GM18858 (cell line): ENCODE data around the gene KRTAP12-2.
"Not testable (repeated sequence)": the region's sequence is repeated elsewhere in the genome, so short reads cannot be mapped to it uniquely, and the experiment has no call there.

Experiments
- ATAC-seq: cut with Tn5 transposase; IDR thresholded peaks from one replicate; pipeline ENCODE4 v1.9.1; 2021; ENCODE audit not compliant: unreplicated experiment

The KRTAP12-2 gene

DNA sequence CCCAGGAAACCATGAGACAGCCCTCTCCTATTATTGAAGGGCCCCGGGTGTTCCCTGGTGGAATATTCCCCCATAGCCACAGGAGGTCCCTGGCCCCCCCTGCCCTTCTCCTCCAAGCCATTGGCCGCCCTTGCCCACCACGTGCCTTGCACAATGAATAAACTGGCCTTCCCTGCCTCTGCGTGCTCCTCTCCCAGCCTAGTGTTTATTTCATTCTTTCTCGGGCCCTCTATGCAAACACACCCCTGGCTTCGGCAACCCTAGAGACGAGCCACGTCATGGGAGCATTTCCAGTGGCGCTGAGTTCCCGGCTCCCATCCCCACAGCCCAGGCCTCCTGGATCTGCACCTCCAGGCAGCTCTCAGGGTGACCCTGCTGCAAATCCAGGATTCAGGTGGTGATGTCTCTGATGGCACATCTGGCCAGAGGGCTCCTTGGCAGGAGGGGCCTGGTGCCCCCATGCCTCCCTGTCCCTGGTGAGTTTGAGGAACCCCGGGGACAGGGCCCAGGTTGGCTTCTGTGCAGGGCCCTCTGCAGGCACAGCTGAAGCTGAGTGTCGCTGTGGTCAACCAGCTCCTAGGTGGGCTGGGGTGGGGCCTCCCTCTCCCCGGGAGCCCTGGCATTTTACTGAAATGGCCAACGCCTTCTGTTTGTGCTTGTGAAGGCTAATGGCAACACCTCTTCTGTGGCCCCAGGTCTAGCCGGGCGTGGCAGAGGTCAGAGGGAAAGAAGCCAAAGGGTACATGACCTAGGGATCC is 36.4 kb upstream of the KRTAP12-2 start:
- ATAC-seq, result no peak

DNA sequence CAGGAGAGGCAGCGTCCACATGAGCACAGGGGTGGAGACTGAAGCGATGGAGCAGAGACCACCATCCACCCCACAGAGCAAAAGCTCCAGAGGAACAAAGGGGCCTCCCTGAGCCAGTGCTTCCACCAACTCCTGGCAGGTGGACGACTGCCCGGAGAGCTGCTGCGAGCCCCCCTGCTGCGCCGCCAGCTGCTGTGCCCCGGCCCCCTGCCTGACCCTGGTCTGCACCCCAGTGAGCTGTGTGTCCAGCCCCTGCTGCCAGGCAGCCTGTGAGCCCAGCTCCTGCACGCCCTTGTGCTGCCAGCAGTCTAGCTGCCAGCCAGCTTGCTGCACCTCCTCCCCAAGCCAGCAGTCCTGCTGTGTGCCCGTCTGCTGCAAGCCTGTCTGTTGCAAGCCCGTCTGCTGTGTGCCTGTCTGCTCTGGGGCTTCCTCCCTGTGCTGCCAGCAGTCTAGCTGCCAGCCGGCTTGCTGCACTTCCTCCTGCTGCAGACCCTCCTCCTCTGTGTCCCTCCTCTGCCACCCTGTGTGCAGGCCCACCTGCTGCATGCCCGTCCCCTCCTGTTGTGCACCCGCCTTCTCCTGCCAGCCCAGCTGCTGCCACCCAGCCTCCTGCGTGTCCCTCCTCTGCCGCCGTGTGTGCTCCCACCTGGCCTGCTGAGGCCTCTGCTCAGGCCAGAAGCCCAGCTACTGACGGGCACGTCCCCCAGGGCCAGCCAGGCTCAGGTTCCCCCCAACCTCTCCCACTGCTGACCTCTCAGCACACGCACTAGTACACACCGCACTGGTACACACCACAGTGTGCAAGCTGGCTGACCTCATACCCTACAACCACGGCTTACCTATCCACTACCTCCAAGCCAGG is 35.6 kb upstream of the KRTAP12-2 start:
- no peak for ATAC-seq

DNA sequence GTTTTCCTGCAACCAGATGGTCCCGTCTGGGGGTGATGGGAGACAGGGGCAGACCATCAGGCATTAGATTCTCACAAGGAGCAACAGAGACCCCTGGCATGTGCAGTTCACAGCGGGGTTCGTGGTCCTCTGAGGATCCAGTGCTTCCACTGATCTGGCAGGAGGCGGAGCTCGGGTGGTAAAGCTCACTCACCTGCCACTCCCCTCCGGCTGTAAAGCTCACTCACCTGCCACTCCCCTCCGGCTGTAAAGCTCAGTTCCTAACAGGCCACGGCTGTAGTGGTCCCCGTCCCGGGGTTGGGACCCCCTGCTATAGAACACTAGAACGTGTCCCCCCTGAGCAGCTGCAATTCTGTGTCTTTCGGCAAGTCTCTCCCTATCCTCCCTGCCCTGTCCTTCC is 34.8 kb upstream of the KRTAP12-2 start:
- no peak for ATAC-seq

DNA sequence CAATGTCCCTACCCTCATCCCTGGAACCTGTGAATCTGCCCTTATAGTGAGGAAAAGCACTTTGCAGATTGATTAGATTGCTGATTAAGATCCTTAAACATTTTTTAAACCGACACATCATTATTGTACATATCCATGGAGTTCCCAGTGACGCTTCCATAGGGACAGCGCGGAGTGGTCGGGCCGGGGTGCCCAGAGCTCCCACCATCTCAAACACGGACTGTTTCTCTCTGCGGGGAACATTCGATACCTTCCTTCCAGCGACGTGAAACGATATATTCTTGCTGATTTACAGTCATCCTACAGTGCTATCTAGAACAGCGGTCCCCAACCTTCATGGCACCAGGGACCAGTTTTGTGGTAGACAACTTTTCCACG is 34.3 kb upstream of the KRTAP12-2 start:
- no peak for ATAC-seq

DNA sequence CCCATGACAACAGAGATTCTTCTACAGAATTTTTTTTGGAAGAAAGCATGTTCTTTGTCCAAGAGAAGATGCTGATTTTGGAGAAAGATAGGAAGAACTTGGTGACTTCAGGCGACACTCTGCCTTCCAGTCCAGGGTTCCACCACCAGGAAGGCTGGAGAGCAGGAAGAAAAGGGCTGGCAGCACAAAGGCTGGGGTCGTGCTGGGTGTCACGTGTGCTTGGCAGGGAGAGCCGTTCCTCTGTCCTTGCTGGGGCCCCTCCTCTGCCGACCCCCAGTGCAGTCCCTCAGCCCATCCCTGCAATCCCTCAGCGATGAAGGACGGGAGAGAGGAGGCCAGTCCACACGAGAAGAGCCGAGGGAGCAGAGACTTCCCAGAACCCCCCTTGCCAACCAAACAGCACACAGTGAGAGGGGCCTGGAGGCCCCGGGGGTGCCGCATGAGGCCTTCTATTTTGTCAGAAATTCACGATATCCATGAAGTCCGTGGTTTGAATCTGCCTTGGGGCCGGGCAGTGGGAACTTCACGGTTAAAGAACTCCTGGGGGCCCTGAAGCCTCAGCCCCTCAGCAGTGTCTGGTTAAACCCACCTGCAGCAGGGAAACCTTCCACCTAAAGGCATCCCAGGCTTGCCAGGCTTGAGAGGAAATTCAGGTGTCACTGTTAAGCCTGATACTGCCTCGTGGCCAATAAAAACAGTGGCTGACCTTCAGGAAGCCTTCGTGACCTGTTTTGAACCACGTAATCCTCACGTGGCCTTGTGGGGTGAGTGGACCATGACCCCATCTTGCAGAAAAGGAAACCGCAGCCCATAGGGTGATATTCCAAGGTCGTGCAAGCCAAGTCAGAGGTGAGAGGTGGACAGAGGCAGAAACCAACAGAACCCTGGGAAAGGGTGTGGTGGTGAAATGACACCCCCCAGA is 33.6 kb upstream of the KRTAP12-2 start:
- no peak for ATAC-seq

DNA sequence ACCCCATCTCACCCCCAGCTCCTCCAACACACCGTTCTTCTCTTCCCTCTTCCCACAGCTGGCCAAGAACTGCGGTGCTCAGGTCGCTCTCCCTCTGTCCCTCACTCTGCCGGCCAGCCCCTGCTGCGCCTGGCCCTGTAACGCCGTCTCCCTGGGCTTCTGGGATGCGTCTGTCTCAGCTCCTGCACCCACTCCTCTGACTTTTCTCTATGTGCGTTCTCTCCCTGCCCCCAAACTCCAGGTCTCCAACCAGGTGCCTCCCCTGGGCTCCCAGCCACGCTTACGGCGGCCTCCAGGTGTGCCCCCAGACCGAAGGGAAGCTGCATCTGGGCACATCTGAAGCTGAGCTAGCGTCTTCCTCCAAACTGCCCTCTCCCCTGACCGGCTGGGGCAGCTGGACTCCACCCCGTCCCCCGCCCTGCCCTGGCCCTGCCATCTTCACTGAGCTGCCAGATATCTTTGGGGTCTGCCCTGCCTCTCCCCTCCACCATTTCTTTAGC is 32.8 kb upstream of the KRTAP12-2 start:
- no peak for ATAC-seq

DNA sequence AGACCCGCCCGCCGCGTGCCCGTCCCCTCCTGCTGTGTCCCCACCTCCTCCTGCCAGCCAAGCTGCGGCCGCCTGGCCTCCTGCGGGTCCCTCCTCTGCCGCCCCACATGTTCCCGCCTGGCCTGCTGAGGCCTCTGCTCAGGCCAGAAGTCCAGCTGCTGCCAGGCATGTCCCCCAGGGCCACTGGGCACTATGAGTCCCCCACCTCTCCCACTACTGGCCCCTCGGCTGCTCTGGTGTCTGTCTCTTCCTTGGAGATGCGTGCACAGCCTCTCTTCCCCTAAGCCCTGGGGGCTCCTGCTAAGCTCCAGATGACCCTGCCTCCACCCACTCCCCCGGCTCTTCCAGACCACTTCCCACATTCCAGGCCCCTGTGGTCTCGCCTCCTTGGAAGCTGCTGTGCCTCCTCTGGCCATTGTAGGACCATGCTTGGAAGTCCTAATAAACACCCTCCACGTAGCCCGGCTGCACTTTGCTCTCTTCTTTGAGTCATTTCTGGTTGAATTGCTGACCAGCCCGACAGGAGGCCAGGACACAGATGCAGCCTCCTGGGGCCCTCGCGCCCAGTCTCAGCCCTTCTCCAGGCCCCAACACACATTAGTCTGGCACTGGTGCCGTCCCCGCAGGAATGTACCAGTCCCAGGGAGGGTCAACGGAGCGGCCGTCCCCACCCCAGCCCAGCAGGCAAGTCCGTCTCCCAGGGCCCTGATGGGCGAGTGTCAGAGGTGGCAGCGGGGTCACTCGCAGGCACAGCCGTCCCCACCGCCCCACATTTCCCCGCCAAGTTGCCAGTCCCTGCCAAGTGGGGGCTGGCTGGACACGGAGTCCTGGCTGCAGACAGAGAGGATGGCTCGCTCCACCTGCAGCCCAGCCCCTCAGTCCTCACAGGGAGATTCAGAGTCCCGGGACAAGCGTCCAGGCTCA is 31.3 kb upstream of the KRTAP12-2 start:
- no peak for ATAC-seq

DNA sequence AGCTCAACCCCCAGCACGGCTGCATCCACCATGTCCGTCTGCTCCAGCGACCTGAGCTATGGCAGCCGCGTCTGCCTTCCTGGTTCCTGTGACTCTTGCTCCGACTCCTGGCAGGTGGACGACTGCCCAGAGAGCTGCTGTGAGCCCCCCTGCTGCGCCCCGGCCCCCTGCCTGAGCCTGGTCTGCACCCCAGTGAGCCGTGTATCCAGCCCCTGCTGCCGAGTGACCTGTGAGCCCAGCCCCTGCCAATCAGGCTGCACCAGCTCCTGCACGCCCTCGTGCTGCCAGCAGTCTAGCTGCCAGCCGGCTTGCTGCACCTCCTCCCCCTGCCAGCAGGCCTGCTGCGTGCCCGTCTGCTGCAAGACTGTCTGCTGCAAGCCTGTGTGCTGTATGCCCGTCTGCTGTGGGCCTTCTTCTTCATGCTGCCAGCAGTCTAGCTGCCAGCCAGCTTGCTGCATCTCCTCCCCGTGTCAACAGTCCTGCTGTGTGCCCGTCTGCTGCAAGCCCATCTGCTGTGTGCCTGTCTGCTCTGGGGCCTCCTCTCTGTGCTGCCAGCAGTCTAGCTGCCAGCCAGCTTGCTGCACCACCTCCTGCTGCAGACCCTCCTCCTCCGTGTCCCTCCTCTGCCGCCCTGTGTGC is 30.6 kb upstream of the KRTAP12-2 start, which contains the start of gene KRTAP10-12:
TSS of gene KRTAP10-12 (plus strand) at position 1 of the 639 bp plus-strand sequence. CDS start at position 31, 30 bp downstream.
- ATAC-seq, result not testable (repeated sequence)

DNA sequence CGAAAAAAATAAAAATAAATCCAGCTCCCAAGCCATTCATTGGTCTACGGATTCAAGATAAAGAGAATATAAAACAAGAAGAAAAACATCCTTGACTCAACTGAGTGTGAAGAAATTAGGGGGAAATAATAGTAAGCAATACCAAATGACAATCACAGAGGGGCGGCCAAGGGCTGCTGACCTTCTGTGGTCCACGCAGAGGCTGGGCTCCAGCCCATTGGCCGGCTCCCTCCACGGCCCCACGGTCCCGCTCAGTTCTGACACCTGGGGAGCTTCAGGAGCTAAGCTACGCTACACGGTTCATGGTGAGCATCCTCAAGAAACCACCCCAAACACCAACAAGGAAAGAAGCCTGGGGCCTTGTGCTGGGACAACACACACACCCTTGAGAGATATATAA is 29.8 kb upstream of the KRTAP12-2 start:
- ATAC-seq, result no peak

DNA sequence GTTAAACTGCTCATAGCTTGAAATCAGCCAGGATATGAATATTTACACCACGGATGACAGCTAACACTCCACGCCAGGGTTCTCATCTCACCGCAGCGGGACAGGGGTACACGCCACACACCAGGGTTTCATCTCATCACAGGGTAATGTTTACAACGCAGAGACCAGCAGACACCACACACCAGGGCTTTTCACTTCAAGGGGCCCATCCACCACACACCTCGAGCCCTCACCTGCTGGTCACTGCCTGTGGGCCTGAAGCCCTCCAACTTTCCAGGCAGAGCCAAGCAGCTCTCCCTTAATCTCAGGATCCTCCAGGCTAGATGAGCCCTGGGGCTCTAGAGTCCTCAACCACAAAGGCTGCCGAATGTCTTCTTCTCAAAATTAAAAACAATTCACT is 28.9 kb upstream of the KRTAP12-2 start:
- no peak for ATAC-seq

DNA sequence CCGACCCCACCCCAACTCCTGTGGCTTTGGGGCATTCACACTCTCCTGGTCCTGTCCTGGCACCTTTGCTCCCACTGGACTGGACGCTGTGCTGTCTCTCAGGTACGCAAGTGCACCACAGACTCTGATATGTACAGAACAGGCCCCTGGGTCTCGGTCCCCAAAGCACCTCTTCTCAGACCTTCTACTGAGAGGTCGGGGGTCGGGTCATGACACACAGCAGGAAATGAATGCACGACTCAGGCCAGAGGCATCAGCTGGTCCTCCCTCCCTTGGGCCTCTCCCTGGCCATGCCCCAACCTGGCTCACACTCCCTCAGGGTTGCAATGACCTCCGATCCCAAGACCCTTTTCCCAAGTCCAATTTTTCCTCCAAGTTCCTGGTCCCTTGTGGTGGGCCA is 28.5 kb upstream of the KRTAP12-2 start:
- no peak for ATAC-seq

DNA sequence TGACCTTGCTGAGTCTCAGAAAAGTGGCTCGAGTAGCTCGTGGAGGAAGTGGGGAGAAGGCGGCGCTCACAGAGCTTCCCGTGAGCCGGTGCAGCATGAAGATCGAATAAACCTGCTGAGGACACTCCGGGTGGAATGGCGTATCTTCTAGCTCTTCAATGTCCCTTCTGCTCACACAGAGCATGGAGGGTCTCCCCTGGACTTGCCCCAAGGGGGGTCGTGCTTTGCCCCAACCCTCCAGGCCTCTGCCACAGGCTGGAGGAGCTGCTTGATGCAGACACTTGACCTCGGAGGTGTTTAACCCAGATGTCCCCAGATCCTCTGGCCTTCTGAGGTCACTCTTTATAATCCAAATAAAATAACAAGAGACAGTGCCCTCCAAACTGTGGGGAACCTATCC is 28.0 kb upstream of the KRTAP12-2 start:
- no peak for ATAC-seq

DNA sequence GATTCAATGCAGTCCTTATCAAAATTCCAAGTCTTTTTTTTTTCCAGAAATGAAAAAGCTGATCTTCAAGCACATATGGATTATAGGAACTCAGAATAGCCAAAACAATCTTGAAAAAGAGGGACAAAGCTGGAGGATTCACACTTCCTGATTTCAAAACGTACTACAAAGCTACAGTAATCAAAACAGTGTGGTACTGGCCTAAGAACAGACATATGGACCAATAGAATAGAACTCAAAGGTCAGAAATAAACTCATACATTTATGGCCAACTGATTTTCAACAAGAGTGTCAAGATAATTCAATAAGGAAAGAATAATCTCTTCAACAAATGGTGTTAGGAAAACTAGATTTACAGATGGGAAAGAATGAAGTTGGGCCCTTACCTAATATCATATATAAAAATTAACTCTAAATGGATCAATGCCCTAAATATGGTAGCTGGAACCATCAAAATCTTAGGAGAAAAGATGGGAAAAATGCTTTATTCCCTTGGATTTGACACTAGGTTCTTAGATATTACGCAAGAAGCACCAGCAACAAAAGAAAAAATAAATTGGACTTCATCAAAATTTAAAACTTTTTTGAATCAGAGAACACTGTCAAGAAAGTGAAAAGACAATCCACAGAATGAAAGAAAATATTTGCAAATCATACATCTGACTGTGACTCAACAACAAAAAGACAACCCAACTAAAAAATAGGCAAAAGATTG is 26.2 kb upstream of the KRTAP12-2 start:
- no peak for ATAC-seq

DNA sequence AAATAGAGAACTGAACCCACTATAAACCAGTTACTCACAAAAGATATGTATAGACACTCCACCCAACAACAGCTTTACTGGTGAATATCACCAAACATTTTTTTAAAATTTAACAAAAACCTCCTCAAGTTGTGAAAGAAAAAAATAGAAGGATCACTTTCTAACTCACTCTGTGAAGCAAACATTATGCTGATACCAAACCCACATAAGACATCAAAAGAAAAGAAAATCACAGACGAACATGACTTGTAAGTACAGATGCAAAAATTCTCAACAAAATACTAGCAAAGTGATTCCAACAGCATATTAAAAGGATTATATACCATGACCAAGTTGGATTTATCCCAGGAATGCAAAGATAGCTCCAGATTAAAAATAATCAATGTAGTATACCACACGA is 25.0 kb upstream of the KRTAP12-2 start:
- ATAC-seq, result no peak

DNA sequence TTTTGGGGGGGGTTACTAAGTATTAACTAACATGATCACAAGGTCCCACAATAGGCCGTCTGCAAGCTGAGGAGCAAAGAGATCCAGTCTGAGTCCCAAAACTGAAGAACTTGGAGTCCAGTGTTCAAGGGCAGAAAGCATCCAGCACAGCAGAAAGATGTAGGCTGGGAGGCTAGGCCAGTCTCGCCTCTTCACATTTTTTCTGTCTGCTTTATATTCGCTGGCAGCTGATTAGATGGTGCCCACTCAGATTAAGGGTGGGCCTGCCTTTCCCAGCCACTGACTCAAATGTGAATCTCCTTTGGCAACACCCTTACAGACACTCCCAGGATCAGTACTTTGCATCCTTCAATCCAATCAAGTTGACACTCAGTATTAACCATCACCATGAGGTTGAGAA is 23.0 kb upstream of the KRTAP12-2 start:
- ATAC-seq, result not testable (repeated sequence)

DNA sequence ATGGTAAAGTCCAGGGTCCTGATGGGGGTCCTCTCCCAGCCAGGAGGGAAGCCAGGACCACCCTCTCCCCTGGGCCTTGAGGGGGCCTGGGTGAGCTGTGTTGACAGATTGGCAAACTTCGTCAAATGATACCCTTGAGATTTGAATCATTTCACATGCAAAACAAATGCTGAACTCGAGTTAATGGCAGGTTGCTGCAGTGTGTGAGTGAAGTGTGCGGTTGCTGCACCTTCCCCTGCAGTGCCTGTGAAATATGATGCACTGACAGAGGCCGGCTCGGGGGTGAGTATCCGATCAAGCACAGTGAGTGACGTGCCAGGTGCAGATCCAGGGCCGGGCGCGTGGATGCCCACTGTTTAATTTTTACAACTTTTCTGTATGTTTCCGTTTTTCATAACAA is 20.9 kb upstream of the KRTAP12-2 start:
- no peak for ATAC-seq

DNA sequence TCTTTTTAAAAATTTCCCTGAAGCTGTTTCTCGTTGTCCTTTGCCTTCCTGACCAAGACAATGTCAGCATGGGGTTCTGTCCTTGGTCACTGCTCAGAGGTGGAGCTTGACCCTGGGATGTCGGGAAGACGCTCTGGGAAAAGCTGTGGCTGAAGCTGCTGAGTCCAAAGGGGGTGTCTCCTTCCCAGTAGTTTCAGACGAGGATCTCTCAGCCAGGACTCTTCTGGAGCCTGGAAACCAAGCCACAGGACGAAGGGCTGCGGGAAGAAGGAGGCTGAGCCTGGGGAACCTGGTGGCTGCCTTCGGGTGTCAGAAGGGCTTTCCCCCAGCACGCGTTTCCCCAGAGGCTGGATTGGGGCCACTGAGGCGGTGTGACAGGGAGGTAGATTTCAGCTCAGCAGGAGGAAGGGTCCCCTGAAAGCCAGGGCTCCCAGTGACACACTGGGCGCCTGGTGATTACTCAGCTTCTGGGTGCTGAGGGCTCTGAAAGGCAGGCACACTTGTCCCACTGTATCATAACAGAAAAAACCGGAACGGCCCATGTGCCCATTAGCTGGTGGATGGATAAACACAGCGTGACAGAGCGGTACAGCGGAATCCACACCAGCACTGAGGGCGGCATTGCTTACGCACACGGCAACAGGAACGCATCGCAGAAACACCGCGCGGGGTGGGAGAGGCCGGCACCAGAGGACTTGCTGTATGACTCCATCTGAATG is 20.3 kb upstream of the KRTAP12-2 start:
- ATAC-seq, result no peak
